Sigmoid colon (tissue), 4 donors: ENCODE results near the gene NHLH1.

Experiments
- EP300 ChIP-seq, 4 donors: sonication (generic); formaldehyde crosslinking; IDR thresholded peaks; one replicate each; pipeline ENCODE4 v1.6.1; 2017; ENCODE audit warnings: antibody characterized with exemption in 4 of 4
- POLR2A ChIP-seq, 2 donors: fragments of 450-650 bp; IDR thresholded peaks; one replicate each; pipeline ENCODE4 v1.6.1; 2016; ENCODE audit warnings: antibody characterized with exemption in 2 of 2, mild to moderate bottlenecking in 2 of 2, moderate library complexity in 2 of 2
- POLR2AphosphoS5 ChIP-seq, 4 donors: sonication (generic); formaldehyde crosslinking; IDR thresholded peaks; one replicate each; pipeline ENCODE4 v1.6.1; 2017; ENCODE audit warnings: antibody characterized with exemption in 4 of 4
- TF ChIP-seq, protein P1 (sequence below), 4 experiments: fragments of 450-650 bp in 3 of 4; fragments of 200-600 bp in 1 of 4; IDR thresholded peaks; one replicate each; pipeline ENCODE4 v1.5.1; 2016 to 2019; ENCODE audit warnings: antibody characterized with exemption in 4 of 4, mild to moderate bottlenecking in 3 of 4, moderate library complexity in 2 of 4

DNA sequence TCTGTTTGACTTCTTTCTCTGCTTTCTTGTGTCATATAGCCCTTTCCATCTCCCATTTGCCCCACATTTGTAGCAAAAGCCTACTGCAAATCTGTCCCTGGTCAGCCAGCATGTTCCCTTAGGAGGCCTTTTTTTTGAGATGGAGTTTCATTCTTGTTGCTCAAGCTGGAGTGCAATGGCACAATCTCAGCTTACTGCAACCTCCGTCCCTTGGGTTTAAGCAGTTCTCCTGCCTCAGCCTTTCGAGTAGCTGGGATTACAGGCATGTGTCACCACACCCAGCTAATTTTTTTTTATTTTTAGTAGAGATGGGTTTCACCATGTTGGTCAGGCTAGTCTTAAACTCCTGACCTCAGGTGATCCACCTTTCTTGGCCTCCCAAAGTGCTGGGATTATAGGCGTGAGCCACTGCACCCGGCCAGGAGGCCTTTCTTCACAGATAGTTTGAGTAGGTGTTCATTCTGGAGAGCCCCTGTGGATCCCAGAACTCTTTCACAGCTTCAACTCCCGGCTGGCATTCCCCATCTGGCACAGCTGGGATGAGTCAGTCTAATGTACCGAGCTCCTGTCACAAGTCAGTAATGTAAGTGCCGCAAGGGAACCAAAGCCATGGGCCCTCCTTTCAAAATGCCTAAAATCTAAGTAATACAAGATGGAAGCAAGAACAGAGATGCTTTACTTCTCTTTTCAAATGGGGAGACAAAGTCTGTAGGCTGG lies 9.4 kb upstream of the NHLH1 start:
- TF ChIP-seq, protein P1, sequence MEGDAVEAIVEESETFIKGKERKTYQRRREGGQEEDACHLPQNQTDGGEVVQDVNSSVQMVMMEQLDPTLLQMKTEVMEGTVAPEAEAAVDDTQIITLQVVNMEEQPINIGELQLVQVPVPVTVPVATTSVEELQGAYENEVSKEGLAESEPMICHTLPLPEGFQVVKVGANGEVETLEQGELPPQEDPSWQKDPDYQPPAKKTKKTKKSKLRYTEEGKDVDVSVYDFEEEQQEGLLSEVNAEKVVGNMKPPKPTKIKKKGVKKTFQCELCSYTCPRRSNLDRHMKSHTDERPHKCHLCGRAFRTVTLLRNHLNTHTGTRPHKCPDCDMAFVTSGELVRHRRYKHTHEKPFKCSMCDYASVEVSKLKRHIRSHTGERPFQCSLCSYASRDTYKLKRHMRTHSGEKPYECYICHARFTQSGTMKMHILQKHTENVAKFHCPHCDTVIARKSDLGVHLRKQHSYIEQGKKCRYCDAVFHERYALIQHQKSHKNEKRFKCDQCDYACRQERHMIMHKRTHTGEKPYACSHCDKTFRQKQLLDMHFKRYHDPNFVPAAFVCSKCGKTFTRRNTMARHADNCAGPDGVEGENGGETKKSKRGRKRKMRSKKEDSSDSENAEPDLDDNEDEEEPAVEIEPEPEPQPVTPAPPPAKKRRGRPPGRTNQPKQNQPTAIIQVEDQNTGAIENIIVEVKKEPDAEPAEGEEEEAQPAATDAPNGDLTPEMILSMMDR (IDR thresholded peaks at IDR 0.05), result no peak
- no peak for TF ChIP-seq POLR2AphosphoS5 (IDR thresholded peaks at IDR 0.05)
- TF ChIP-seq POLR2A (IDR thresholded peaks at IDR 0.05), result no peak
- TF ChIP-seq EP300 (IDR thresholded peaks at IDR 0.05), result no peak
